GM18870 (cell line): ENCODE results near the gene MTHFSD.

ENCODE experiments used
- ATAC-seq: cut with Tn5 transposase; IDR thresholded peaks from one replicate; pipeline ENCODE4 v1.9.1; 2021; ENCODE audit warnings: moderate library complexity; ENCODE audit not compliant: unreplicated experiment

MTHFSD gene

GRCh38 chr16:86554599-86554916 is 477 bp downstream of the MTHFSD start:
- ATAC-seq: no peak

- no peak for ATAC-seq
These were observed 1.7 kb downstream of the MTHFSD start for GRCh38 chr16:86553356-86553755.

DNA sequence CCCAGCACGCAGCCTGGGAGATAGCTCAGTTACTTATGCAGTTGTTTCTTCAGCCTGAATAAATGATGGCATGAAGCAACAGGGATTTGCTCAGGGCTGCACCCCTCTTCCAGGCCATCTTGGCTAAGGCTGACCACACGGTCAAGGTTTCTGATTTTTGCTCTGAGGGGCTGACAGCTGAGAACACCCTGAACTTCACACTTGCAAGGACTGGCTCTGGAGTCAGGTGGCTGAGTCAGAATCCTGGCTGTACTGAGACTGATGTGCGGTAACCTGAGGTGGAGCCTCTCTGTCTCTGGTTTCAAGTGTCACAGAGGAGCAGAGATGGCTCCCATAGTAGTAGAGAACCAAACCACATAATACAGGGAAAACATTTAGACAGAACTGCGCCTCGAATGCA is 4.8 kb downstream of the MTHFSD start:
- no peak for ATAC-seq

GRCh38 chr16:86549893-86550190 is 5.2 kb downstream of the MTHFSD start:
- ATAC-seq: no peak

DNA sequence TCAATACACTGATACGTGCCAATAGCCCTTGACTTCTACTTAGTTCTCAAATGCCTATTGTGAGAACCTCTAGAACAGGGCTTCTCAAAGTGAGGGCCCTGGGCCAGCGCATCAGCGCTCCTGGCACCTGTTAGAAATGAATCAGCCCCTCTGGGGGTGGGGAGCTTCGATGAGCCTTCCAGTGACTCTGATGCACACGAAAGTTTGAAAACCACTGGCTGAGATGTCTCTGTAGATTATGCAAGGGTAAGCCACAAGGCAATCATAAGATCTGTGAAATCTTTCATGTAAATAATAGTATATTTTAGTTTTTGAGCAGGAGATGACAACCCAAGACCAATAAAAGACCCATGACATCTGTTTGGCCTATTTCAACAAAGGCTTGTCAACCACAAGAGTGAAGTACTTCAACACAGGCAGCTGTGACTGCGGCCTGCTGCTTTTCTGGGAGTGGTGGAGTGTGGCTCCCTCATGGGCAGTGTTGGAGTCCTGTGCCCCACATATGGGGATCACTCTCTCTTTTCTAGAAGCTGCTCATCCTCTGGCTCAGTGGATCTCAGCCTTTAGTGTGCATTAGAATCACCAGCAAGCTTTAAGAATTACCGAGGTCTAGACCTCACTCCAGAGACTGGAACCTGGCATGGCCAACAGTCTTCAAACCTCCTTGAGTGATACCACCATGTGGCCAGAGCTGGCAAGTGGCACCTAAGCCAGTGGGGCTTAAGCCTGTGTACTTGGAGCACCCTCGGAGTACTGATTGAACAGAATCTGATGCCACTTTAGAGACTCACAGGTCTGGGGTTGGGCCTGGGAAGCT is 5.8 kb downstream of the MTHFSD start:
- no peak for ATAC-seq

GRCh38 chr16:86547286-86547685 is 7.7 kb downstream of the MTHFSD start:
- ATAC-seq: no peak

GRCh38 chr16:86546638-86547013 is 8.4 kb downstream of the MTHFSD start:
- ATAC-seq: no peak

- ATAC-seq: no peak
These were observed 8.9 kb downstream of the MTHFSD start for GRCh38 chr16:86545954-86546637.

DNA sequence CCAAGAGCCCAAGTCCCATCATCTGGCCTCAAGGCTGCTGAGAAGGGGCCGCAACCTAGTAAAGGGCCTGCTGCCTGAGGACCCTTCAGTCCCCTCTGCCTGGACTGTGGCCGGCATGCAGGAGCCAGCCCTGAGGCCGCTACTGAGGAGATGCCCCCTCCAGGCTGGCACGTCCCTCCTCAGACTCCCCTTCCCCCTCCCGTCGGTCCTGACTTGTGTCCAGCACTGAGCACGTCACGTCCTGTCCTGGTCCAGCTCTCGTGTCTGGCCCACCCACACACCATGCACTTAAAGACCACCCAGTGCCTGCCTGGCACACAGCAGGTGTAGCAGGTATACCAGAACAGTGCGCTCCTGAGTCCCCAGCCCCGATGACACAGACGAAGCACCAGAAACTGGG is 9.6 kb downstream of the MTHFSD start:
- ATAC-seq: no peak

DNA sequence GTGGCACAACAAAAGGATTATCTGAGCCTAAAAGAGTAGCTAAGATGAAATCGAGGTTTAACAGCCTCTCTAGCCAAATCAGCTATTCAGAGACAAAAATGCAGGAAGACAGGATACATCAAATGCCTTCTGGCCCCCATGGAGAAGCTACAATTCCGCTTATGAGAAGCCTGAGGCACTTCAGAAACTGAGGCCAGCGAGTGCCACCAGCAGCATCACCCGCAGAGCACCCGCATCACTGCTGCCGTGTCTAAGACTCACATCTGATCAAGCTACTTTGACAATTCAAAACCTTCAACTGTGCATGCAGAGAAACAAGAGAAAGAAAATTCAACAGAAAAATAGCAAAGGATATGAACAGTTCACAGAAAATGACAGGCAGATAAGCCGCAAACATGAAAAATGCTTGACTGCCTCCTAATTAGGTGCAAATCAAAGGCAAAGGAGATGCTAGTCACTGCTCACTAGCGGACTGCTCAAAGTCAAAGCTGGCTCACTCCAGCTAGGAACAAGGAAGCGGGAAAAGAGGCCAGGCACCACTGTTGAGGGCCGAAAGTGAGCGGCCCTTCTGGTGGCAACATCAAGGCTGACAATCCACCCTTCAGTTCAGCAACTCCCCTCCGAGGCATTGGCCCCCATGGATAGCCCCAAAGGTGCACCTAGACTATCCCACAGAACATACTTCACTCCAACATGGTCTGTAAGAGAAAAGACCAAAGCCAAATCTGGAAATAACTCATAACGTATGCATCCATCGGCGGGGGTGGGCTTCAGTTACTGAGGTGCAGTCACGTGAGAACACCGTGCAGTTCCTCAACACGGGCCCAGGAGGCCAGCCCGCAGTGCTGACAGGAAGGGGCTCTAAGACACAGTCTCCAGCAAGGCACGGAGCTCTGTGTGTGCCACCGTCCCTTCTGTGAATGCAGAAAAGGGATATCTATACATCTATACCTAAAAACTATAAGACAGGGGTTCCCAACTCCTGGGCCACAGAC is 12.0 kb downstream of the MTHFSD start:
- no peak for ATAC-seq

GRCh38 chr16:86541560-86541959 is 13.5 kb downstream of the MTHFSD start:
- no peak for ATAC-seq

DNA sequence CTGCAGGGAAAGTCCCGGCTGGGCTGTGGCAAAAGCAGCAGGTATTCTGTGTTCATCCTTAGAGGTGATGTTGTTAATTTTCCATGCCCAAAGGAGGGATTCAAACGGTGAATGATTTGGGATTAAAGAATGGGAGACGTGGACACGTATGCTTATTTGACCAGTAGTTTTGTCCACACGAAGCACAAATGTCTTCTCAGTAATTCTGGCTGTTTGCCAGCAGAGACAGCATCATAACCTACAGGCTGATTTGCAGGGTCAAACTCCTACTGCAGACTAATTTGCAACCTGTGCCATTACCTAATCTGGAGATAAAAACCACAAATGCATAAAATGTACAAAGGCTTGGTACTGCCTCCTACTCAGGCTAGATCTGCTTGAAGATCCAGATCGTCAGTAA is 14.1 kb downstream of the MTHFSD start:
- no peak for ATAC-seq

DNA sequence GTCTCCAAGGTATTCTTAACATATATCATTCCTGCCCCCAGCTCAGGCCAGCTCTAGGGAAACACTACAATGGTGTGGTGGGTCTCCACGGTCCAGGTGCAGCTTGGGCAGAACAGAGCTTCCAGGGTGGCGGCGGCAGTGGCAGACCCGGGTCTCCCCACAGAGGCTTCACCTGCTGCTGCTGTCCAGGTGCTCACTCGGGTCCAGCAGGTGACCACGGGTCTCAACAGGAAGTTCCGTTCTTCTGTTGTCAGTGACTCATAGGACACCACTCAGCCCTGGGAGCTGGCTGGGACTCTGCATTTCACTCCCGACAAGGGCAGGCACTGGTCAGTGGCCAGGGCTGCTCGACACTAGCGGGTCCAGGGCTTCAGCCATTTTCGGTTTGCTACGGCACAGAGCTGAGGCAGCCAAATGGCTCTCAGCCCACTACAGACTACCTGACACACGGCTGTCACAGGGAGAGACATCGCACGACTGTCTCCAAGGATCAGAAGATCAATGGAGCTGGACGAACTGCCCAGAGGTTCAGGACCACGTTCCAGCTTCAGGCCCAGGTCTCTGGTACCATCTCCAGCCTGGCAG is 16.7 kb downstream of the MTHFSD start:
- ATAC-seq: no peak

- ATAC-seq: no peak
These were observed 17.5 kb downstream of the MTHFSD start for GRCh38 chr16:86537486-86537885.

GRCh38 chr16:86536621-86537020 is 18.4 kb downstream of the MTHFSD start:
- ATAC-seq: no peak

DNA sequence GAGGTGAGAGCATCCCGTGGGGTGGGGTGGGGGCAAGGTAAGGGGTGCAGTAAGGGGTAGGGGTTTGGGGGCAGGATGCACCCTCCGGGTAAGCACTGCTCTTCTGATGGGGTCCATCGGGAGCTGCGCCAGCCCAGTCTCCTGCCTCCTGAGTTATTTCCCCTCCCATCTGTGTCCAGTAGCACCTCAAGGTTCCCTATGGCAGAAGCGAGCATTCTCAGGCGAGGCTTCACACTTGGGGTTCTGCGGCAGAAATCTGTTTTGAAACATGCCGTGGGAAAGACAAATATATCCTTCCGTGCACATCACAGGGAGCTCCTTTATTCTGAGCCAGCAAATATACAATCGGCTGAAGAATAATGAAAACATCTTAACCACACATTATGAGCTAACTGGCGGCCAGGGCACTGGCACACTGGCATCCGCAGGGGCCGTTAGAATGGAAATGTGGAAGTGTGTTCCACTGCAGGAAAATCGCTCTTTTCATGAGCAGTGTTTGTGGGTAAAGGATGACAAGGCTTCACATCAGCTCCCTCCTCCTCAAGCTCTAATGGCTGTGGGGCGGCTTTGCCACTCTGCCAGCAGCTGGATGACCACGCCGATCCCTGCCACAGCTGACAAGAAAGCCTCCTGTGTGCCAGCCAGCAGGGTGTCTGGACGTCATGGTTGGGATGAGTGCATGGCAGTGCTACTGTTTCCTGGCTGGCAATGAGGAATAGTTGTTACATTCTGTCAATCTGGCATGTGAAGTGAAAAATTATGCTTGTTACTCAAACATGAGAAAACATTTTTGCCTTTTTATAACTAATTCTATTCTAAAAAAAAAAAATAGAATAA is 20.0 kb downstream of the MTHFSD start:
- ATAC-seq: no peak

DNA sequence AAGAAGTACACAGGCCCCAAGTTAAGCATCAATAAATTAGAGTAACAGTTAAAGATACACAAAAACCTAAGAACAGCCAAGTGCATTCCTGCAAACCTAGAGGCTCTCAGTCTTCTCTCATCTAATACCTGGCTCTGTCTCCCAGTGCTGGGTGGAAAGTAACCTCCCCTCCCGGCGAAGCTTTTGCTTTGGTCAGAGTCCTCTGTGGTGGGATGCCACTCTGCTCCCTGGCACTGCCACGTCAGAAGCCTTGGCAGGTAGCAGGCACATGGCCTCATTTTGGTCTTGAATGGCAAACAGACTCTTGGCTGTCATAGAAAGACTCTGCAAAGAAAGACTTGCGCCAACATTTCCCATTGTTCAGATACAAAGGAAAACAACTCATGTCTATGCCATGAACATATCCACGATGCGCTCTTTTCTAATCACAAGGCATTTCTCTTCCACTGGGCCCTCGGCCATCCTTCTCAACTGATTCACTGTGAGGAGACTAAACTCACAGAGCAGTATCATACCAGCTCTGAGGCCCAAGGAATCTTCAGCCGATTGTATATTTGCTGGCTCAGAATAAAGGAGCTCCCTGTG is 21.2 kb downstream of the MTHFSD start:
- no peak for ATAC-seq

GRCh38 chr16:86533076-86533475 is 22.0 kb downstream of the MTHFSD start:
- no peak for ATAC-seq

GRCh38 chr16:86532526-86532815 is 22.6 kb downstream of the MTHFSD start:
- ATAC-seq: no peak
